ENCODE data around the gene AWAT1.
"Not testable (repeated sequence)": the region's sequence is repeated elsewhere in the genome, so short reads cannot be mapped to it uniquely, and the experiment has no call there.

- TF ChIP-seq CTCF (IDR thresholded peaks at IDR 0.05; ENCODE audit: low read depth, low read length, poor library complexity, severe bottlenecking); EZH2phosphoT487 (IDR thresholded peaks at IDR 0.05; ENCODE audit: borderline replicate concordance, low read length): not testable (repeated sequence)
Observed at GRCh38 chrX:70274029-70274428, 39.6 kb downstream of the AWAT1 start.
